GM21423 (cell line): ENCODE data around the gene LARP4B.
"Not testable (repeated sequence)": the region's sequence is repeated elsewhere in the genome, so short reads cannot be mapped to it uniquely, and the experiment has no call there.

Experiments used
- ATAC-seq: cut with Tn5 transposase; IDR thresholded peaks from one replicate; pipeline ENCODE4 v1.9.1; 2021; ENCODE audit warnings: mild to moderate bottlenecking, moderate library complexity; ENCODE audit not compliant: unreplicated experiment

The LARP4B gene

GRCh38 chr10:958856-959255 is 27.4 kb upstream of the LARP4B start:
- no peak for ATAC-seq

GRCh38 chr10:958106-958505 is 26.6 kb upstream of the LARP4B start:
- ATAC-seq: no peak

- no peak for ATAC-seq
These were observed 24.3 kb upstream of the LARP4B start for GRCh38 chr10:955820-956217.

- ATAC-seq: no peak
These were observed 23.8 kb upstream of the LARP4B start for GRCh38 chr10:955127-955819.

GRCh38 chr10:954396-954795 is 22.9 kb upstream of the LARP4B start:
- ATAC-seq: no peak

GRCh38 chr10:953836-954235 is 22.3 kb upstream of the LARP4B start:
- ATAC-seq: no peak

- no peak for ATAC-seq
These were observed 17.9 kb upstream of the LARP4B start for GRCh38 chr10:949446-949845.

- no peak for ATAC-seq
These were observed 16.8 kb upstream of the LARP4B start for GRCh38 chr10:948347-948746.

- no peak for ATAC-seq
These were observed 16.4 kb upstream of the LARP4B start for GRCh38 chr10:947881-948280.

- no peak for ATAC-seq
These were observed 15.5 kb upstream of the LARP4B start for GRCh38 chr10:947051-947450.

- no peak for ATAC-seq
These were observed 14.3 kb upstream of the LARP4B start for GRCh38 chr10:945778-946177.

- no peak for ATAC-seq
These were observed 12.7 kb upstream of the LARP4B start for GRCh38 chr10:944034-944831.

GRCh38 chr10:943334-944033 is 12.0 kb upstream of the LARP4B start:
- ATAC-seq: peak; percentile 41

- no peak for ATAC-seq
These were observed 7.6 kb upstream of the LARP4B start for GRCh38 chr10:938941-939678.

- ATAC-seq: no peak
These were observed 3.4 kb upstream of the LARP4B start for GRCh38 chr10:934746-935406.

- not testable (repeated sequence) for ATAC-seq
These were observed 2.7 kb upstream of the LARP4B start for GRCh38 chr10:934165-934564.

- no peak for ATAC-seq
These were observed 1.1 kb upstream of the LARP4B start for GRCh38 chr10:932589-932988.

GRCh38 chr10:930625-931325 is 730 bp downstream of the LARP4B start:
- no peak for ATAC-seq

GRCh38 chr10:929960-930624 is 1.4 kb downstream of the LARP4B start:
- ATAC-seq: peak; percentile 24
